Liver (tissue), 9 donors: ENCODE results near the gene DCLK3. TPM values are rescaled to one million over a fixed set of nuclear protein-coding genes. Genes with fewer than 3 reads are reported as not detected.

Experiments
- DNase-seq: peaks from one replicate; pipeline ENCODE4 v3.0.0-alpha.2; 2017; ENCODE audit warnings: low spot score
- H3K27ac ChIP-seq, 2 donors: one replicate each; pipeline ENCODE4 v1.7.0; 2013; ENCODE audit warnings: inconsistent platforms in 2 of 2, low read length in 2 of 2, control low read depth in 1 of 2, low read depth in 1 of 2, mild to moderate bottlenecking in 1 of 2
- H3K27me3 ChIP-seq, 4 donors: one replicate each; pipeline versions ENCODE4 v1.6.1 to v1.7.0; 2013; ENCODE audit warnings: low read length in 3 of 4, inconsistent platforms in 1 of 4, mild to moderate bottlenecking in 1 of 4, moderate library complexity in 1 of 4; ENCODE audit not compliant: control insufficient read depth in 4 of 4, insufficient read depth in 4 of 4
- H3K36me3 ChIP-seq, 4 donors: one replicate each; pipeline versions ENCODE4 v1.6.1 to v1.7.0; 2013; ENCODE audit warnings: low read length in 3 of 4, mild to moderate bottlenecking in 3 of 4, low read depth in 1 of 4, moderate library complexity in 1 of 4; ENCODE audit not compliant: control insufficient read depth in 4 of 4, insufficient read depth in 3 of 4
- H3K4me1 ChIP-seq, 4 donors: one replicate each; pipeline versions ENCODE4 v1.6.1 to v1.7.0; 2013; ENCODE audit warnings: low read length in 3 of 4, mild to moderate bottlenecking in 3 of 4, moderate library complexity in 1 of 4; ENCODE audit not compliant: control insufficient read depth in 4 of 4, insufficient read depth in 4 of 4
- H3K4me3 ChIP-seq, 3 donors: one replicate each; pipeline versions ENCODE4 v1.6.1 to v1.7.0; 2013; ENCODE audit warnings: low read length in 3 of 3, control low read depth in 1 of 3, low read depth in 1 of 3, mild to moderate bottlenecking in 1 of 3
- H3K9ac ChIP-seq, 2 donors: one replicate each; pipeline ENCODE4 v1.7.0; 2013; ENCODE audit warnings: low read length in 2 of 2, mild to moderate bottlenecking in 2 of 2, moderate library complexity in 2 of 2, control low read depth in 1 of 2, low read depth in 1 of 2
- H3K9me3 ChIP-seq, 4 donors: one replicate each; pipeline versions ENCODE4 v1.6.1 to v1.7.0; 2013; ENCODE audit warnings: low read length in 3 of 4; ENCODE audit not compliant: control insufficient read depth in 4 of 4
- ATF3 ChIP-seq: IDR thresholded peaks from 2 replicates; pipeline ENCODE4 v1.6.1; 2016; ENCODE audit warnings: antibody characterized with exemption
- CTCF ChIP-seq: fragments of 150-350 bp; IDR thresholded peaks from 2 replicates; pipeline ENCODE4 v1.5.1; 2017; ENCODE audit warnings: improper control_type of control experiment, low read depth, low read length; ENCODE audit not compliant: missing input control
- EGR1 ChIP-seq, 2 donors: IDR thresholded peaks; 2 replicates each; pipeline ENCODE4 v1.6.1; 2016 to 2018; ENCODE audit warnings: antibody characterized with exemption in 2 of 2, low read depth in 2 of 2
- FOXA1 ChIP-seq: IDR thresholded peaks from 2 replicates; pipeline ENCODE4 v1.6.1; 2016; ENCODE audit warnings: antibody characterized with exemption
- FOXA2 ChIP-seq: IDR thresholded peaks from 2 replicates; pipeline ENCODE4 v1.6.1; 2016; ENCODE audit warnings: antibody characterized with exemption
- GABPA ChIP-seq, 2 donors: IDR thresholded peaks in 1 of 2; conservative IDR thresholded peaks in 1 of 2; 2 replicates each; pipeline ENCODE4 v1.6.1; 2016; ENCODE audit warnings: antibody characterized with exemption in 2 of 2, mild to moderate bottlenecking in 1 of 2, moderate library complexity in 1 of 2
- HNF4A ChIP-seq, 2 donors: conservative IDR thresholded peaks; 2 replicates each; pipeline ENCODE4 v1.6.1; 2016; ENCODE audit warnings: antibody characterized with exemption in 2 of 2, mild to moderate bottlenecking in 2 of 2
- HNF4G ChIP-seq: IDR thresholded peaks from 2 replicates; pipeline ENCODE4 v1.6.1; 2016; ENCODE audit warnings: antibody characterized with exemption
- JUND ChIP-seq, 2 donors: IDR thresholded peaks; 2 replicates each; pipeline ENCODE4 v1.6.1; 2016; ENCODE audit warnings: antibody characterized with exemption in 2 of 2
- MAX ChIP-seq: IDR thresholded peaks from 2 replicates; pipeline ENCODE4 v1.6.1; 2016; ENCODE audit warnings: antibody characterized with exemption
- NR2F2 ChIP-seq: IDR thresholded peaks from 2 replicates; pipeline ENCODE4 v1.6.1; 2016; ENCODE audit warnings: antibody characterized with exemption
- RAD21 ChIP-seq, 2 donors: IDR thresholded peaks; 2 replicates each; pipeline ENCODE4 v1.6.1; 2016; ENCODE audit warnings: antibody characterized with exemption in 2 of 2, mild to moderate bottlenecking in 2 of 2
- RXRA ChIP-seq, 2 donors: IDR thresholded peaks; 2 replicates each; pipeline ENCODE4 v1.6.1; 2017 to 2018; ENCODE audit warnings: antibody characterized with exemption in 2 of 2, mild to moderate bottlenecking in 1 of 2
- TAF1 ChIP-seq: conservative IDR thresholded peaks from 2 replicates; pipeline ENCODE4 v1.6.1; 2016; ENCODE audit warnings: antibody characterized with exemption, mild to moderate bottlenecking
- YY1 ChIP-seq: IDR thresholded peaks from 2 replicates; pipeline ENCODE4 v1.6.1; 2016; ENCODE audit warnings: antibody characterized with exemption, mild to moderate bottlenecking
- ZBTB33 ChIP-seq: IDR thresholded peaks from 2 replicates; pipeline ENCODE4 v1.6.1; 2016; ENCODE audit warnings: antibody characterized with exemption
- WGBS: extraction: QIAGEN DNeasy Blood & Tissue Kit; methylation state at CpG from one replicate; pipeline ENCODE4 v1.1.7; 2013; 5-methylcytosine and 5-hydroxymethylcytosine counted together
- polyA plus RNA-seq, 2 donors: library from polyadenylated mRNA; stranded (reverse) in 1 of 2; unstranded in 1 of 2; fragments of 200-250 nt in 1 of 2; fragments of >200 nt in 1 of 2; fragmentation: Nextera tagmentation in 1 of 2; extraction: Ambion mirVana in 1 of 2; gene quantifications; one replicate each; pipeline versions ENCODE4 v1.2.1 to v1.2.3, GENCODE V29; 2013 to 2015
- total RNA-seq, 2 donors: library from RNA; depleted of rRNA; stranded (reverse); fragments of >200 nt; gene quantifications; one replicate each; pipeline ENCODE4 v1.2.3, GENCODE V29; 2014
- donor health status: healthy.
- donor health status: healthy.
- donor health status: healthy.
- donor health status: healthy.
- donor health status: healthy.

DCLK3 gene
- total and polyA plus RNA-seq, 4 donors = 0.01 to 0.14 (median 0.07) TPM

- TF ChIP-seq GABPA (IDR thresholded peaks at IDR 0.05 in 1 of 2, conservative IDR thresholded peaks at IDR 0.05 in 1 of 2) (no peak), FOXA1 (no peak)
These were observed 7.6 kb upstream of the DCLK3 start (continued) for GRCh38 chr3:36771931-36772330.

- 25% methylated on average over 1 of the region's 1 CpG for WGBS
- no peak overlapping the region for H3K4me3 ChIP-seq
These were observed 5.6 kb upstream of the DCLK3 start for GRCh38 chr3:36769926-36770325.

GRCh38 chr3:36765104-36765503, 751 bp upstream of the DCLK3 start:
- H3K4me1 ChIP-seq = peaks cover 0 to 7% (median under 1%) of the 10 kb centered on the region in 4 donors
- DNase-seq = no peak
- no peak overlapping the region for H3K9ac ChIP-seq
- no peak for TF ChIP-seq TAF1
- no peak for TF ChIP-seq EGR1 (IDR thresholded peaks at IDR 0.05; ENCODE audit: low read depth in 2 of 2)
- no peak for TF ChIP-seq YY1
- TF ChIP-seq RAD21 (IDR thresholded peaks at IDR 0.05) = no peak
- no peak for TF ChIP-seq JUND (IDR thresholded peaks at IDR 0.05)
- no peak for TF ChIP-seq RXRA (IDR thresholded peaks at IDR 0.05)
- TF ChIP-seq GABPA (IDR thresholded peaks at IDR 0.05 in 1 of 2, conservative IDR thresholded peaks at IDR 0.05 in 1 of 2) = no peak
- TF ChIP-seq NR2F2 = no peak
- TF ChIP-seq CTCF = no peak
- TF ChIP-seq MAX = no peak
- no peak for TF ChIP-seq HNF4G
- no peak for TF ChIP-seq ATF3
- no peak for TF ChIP-seq HNF4A (conservative IDR thresholded peaks at IDR 0.05)
- no peak for TF ChIP-seq ZBTB33
- no peak for TF ChIP-seq FOXA2
- H3K27ac ChIP-seq = no peak overlapping the region
- no peaks in the 10 kb centered on the region for H3K36me3 ChIP-seq
- H3K4me3 ChIP-seq = no peak overlapping the region
- 70% methylated on average over 7 of the region's 7 CpGs for WGBS
- H3K27me3 ChIP-seq = peaks cover 0 to 22% (median 6%) of the 10 kb centered on the region in 4 donors
- H3K9me3 ChIP-seq = peaks cover 0 to 3% (median 2%) of the 10 kb centered on the region in 4 donors

More at GRCh38 chr3:36769926-36770325, 5.6 kb upstream of the DCLK3 start:
- Histone ChIP-seq H3K27me3 (peaks cover 0 to 8% (median 2%) of the 10 kb centered on the region in 4 donors), H3K4me1 (no peaks in the 10 kb centered on the region), H3K36me3 (no peaks in the 10 kb centered on the region), H3K9me3 (peaks cover 0 to under 1% (median 0%) of the 10 kb centered on the region in 4 donors), H3K27ac (no peak overlapping the region), H3K9ac (no peak overlapping the region)
- no peak for TF ChIP-seq TAF1
- TF ChIP-seq HNF4A (conservative IDR thresholded peaks at IDR 0.05) = no peak
- no peak for DNase-seq
